ENCODE data around the gene DOCK10.
A peak's percentile ranks its signal among the peaks of the same experiment; 100 is the strongest.

Gene DOCK10

DNA sequence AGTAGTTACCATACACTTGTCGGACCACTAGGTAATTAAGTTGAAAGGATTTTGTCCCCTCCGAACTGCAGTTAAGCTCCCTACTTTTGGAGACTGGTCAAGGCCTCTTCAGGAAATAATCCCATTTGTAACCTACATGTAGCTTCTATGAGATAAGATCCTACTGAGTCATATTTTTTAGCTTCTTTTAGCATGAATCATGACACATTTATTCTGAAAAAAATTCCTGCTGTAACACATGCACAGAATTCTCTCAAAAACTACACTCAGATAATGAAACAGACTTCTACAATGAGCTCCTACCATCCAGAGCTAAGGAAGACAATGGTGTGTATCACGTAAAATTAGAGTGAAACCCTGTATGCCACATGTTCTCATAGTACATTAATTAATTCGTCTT lies 225.5 kb downstream of the DOCK10 start:
- peak; percentile 17 for DNase-seq

DNA sequence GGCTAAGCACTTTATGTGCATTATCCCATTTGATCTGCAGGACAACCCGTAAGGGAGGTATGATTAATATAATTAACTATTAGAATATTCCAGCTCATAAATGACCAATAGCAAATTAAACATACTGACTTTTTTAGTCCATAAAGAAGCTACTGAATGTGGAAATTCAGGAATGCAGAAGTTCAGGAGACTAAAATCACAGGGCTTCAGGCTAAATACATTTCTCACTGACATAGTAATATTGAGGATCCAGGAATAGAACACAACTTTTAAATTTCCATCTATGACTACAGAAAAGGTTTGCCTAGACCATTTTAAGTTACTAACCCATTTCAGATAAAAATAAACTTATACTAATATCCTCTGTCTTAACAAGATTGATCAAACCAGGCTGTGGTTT lies 228.7 kb downstream of the DOCK10 start:
- DNase-seq, result no peak

DNA sequence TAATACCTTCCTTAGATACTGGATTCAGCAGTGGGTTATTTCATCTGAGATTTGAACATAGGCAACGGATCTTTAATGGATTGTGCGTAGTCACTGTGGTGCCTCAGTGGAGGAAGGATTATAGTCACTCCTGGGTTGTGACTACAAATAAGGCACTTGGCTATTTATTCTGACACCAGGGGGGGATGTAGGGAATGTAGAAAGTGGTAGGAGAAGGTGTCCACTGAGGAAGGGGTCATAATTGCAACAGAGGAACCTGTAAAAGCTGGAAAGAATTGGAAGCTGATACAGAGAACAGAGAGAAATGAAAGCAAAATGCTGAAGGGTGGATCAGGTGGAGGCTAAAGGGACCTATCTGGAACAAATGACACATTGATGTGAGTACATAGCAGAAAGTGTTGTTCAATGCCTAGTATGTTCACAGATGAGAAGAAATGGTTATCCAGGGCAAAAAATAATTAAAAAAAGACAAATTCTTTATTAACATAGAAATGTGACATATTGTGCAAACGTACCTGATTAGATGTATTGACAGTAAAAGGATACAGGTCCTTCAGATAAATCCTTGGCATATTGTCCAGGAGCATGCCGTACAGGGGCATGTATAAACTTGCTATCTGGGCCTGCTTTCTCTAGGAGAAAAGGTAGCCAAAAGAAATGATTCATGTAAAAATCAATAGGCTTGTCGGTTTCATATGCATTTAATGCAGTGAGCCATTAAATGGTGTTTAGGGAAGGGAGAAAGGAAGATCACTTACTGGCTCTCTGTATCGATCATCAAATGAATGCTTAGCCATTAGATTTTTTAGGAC lies 234.9 kb downstream of the DOCK10 start:
- DNase-seq, result peak; percentile 14

DNA sequence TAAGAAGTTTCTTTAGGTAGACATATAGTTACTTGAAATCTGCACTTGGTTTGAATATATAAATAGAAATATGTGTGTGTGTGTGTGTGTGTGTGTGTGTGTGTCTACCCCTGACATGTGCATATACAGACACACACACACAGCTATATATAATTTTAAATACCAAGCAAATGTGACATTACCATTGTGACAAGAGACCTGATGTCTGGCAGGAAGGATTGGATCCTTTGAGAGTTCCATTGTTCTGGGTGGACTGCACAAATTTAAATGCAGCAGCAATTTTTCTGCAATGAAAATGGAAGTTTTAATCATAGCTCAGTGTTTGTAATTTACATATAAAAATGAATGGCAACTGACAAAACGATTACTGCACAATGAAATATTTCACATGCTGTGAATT lies 238.3 kb downstream of the DOCK10 start:
- no peak for DNase-seq

DNA sequence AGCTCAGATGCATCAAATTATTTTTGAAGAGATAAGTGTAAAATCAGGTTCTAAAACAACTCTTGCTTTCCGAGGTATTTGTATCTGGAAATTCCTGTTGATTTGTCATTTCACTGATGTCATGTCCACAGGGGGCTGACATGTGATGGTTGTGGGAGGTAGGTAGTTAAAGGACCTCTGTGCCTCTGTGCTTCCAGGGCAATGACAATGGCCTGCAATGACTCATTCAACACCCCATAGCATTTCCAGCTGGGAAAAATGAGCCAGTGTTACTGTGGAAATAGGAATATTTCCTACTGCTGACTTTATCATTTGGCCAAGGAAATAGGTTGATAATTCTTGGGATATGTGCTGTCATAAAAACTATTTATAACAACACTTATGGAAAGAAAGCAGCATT lies 239.9 kb downstream of the DOCK10 start:
- no peak for DNase-seq

DNA sequence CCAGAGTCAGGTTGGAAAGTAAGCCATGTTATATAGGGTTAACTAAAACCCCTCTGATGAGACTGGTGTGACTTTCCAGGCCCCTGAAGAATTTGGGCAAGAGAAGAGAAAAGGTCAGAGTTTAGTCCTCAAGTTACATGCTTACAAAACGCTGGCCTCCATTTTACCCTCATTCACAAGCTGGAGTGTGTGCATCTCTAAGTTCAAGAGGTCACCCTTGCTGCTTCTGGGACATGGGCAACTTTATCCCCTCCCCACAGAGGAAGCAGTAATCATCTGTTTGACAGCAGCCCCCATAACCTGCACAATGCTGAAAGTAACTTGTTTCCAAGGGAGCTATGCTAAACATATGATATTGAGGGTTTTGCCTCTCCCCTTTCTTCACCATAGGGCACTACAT lies 240.9 kb downstream of the DOCK10 start:
- no peak for DNase-seq

DNA sequence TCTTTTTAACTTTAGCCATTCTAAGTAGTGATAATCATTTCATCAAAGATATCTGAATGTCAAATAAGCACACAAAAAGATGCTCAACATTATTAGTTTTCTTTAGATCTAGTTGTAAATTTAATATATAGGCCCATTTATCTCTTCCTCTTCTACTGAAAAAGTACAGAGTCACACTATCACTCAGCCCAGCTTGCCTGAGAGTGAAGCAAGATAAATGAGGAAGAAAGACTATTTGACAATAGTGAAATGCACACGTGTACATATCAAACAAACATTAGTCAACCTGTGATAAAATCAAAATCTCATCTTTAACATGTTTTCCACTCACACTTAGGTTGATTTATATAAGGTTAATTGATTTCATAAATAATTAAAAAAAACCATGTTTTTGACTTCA lies 242.6 kb downstream of the DOCK10 start:
- peak; percentile 56 for DNase-seq

DNA sequence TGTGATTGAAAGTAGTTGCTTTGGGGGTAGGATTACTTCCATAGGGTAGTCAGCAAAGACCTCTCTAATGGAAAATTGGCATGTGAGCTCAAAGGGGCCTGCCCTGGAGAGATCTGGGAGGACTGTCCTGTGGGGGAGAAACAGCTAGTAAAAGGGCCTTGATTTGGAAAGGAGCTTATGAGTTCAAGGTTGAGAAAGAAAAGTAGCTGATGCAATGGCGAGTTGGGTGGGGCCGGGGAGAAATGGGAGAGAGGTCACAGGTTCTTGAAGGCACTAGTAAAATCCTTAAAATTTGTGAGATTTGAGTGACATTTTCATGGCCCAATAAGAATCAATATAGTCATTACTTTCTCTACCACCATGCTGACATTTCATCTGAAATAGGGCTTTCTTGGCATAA lies 244.1 kb downstream of the DOCK10 start:
- no peak for DNase-seq

DNA sequence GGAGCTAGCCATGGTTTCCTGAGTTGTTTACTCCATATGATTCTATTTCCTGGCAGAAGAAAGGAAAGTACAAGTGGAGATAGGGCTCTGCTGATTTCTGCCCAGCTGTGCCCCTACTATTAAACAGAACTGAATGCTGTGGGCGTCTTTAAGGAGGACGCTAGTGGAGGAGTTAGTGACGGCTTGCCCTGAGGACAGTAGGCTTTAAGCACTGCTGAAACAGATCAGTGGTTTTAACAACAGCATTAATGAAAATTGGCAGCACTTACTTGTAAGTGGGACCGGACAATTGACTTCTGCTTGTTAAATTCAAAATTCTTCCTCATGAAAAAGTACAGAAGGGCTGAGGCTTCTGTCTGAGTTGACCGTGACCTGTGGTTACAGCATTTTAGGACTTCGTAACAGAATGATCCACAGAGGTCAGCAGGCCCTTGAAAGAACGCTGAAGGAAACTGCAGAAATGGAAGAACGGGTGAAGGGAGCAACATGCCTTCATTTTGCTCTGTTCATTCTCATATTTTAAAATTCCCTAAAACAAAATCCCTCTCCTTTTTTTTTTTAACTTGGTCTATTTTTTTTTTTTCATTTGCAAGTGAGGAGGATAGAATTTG lies 245.5 kb downstream of the DOCK10 start:
- DNase-seq, result no peak

DNA sequence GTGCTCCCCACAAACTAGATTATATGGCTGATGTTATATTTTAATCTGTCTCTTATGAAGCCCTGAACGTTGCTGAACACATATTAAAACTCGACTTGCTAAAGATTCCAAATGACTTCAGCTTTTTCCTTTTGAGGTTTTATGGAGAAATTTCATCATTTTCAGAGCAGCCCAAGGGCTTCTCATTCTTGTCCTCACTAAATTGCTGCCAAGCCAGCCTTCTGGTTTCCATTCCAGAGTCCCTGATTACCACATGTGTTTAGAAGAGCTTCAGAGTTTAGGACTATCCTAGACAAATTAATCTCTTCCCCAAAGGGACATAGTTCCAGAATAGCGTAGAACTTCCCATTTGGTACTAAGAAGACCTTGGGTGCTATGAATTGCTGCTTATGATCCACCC lies 248.3 kb downstream of the DOCK10 start:
- no peak for DNase-seq

DNA sequence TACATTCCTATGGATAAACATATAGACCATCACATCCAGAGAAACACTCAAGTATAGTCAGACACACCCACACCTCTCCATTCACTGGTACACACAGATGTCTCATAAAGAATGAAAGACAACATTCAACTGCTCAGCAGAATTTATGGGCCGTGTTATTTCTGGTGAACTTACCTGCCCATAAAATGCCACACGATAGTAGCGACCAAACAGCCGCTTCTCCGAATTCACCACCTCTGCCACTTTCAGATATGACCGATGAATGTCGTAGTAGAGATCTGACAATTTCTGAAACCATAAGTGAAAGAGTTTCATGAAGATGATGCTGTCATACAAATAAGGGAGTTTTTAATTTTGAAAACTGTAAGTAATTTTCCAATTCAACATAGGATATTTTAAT lies 255.4 kb downstream of the DOCK10 start:
- DNase-seq, result no peak

DNA sequence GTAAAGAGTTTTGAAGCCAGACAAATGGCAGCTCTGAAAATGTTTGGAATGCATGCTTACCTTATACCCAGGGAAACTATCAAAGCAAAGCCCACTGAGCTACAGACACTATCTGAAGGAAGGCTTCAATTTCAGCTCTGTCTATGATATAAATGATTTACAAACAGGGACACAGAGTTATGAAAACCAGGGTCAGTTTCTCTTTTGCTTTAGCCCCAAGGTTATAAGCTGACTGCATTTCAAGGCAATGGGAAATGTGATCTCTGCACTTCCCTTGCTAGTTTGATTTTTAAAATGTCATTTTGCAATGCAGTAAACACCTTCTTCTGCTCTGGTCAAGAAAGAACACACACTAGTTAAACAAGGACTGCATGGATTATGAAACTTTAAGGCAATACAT lies 260.9 kb downstream of the DOCK10 start:
- DNase-seq, result no peak

DNA sequence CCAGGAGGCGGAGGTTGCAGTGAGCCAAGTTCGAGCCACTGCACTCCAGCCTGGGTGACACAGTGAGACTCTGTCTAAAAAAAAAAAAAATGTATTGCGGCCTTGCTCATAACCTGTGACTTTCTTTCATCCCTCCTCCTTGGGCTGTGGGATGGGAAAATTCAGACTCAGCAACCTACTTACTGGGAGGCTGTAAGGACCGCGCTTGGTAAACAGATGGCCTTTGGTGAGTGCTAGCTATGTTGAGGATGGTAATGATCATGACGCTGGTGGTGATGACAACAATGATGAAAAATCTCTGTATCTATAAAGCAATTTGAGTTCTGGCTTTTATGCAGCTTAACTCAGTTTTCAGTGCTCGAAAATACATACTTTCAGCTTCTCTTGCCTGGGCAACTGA lies 261.4 kb downstream of the DOCK10 start:
- DNase-seq, result no peak

DNA sequence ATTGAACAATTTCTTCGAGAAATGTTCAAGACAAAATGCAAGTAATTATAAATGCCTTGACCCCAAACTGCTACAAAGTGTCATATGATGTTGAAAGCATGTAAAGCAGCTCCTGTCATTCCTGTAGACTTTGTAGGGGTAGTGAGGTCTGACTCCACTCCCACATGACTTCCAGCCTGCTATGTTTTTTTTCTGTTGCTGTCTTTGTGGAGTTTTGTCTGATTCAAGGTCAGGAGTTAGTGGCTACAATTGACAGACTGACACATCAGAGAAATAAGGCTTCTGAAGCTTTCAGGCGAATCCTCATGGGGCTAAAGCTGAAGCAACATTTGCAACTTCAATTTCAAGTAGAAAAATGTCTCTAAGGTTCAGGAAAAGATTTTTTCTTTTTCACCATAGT lies 262.2 kb downstream of the DOCK10 start:
- no peak for DNase-seq

DNA sequence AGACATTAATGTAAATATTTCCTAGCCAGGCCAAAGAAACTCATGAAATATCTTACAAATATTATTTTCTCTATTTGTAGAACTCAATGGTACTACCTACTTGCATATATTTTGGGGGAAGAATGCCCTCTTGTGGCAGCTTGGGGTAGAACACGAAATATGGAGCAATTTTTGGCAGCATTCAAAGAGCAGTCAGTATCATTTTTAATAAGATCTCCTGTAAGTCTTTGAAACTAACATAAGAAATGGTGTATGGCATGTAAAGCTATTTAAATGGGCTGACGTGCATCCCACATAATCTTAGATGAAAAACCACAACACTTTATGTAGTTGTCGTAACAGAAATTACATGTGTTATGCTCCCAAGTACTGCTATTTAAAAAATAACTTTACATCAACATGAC lies 263.8 kb downstream of the DOCK10 start:
- DNase-seq, result peak; percentile 75

DNA sequence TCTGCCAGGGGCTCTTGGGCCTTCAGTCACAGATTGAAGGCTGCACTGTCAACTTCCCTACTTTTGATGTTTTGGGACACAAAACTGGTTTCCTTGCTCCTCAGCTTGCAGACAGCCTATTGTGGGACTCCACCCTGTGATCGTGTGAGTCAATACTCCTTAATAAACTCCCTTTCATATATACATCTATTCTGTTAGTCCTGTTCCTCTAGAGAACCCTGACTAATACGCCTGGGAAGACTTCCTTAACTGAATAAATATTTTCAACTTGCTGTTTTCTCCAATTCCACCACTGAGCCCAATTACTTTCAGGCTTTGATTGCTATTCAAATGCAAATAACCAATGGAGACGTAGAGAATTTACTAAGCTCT lies 264.7 kb downstream of the DOCK10 start:
- no peak for DNase-seq

DNA sequence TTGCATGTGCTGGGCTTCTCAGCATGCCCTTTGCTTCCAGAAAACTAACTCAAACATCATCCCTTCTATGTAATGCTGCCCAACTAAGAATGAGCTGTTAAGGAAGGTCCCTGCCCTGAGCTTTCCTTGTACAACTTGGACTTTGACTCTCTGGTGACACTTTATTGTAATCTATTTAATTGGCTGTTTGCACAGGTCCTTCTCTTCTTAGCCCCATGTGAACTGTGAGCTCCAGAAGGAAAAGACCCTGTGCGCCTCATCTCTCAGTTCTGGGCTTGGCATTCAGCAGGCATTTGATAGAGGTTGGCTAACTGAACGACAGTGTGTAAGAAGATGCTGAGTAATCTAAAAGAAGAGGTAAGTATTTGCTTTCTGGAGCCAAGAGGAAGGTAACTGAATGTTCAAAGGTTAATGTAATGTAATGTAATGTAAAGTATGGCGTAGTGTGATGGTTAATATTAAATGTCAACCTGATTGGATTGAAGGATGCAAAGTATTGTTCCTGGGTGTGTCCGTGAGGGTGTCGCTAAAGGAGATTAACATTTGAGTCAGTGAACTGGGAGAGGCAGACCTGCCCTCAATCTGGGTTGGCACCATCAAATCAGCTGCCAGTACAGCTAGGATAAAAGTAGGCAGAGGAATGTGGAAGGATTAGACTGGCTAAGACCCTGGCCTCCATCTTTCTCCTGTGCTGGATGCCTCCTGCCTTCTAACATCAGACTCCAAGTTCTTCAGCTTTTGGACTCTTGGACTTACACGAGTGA lies 265.3 kb downstream of the DOCK10 start:
- DNase-seq, result no peak

DNA sequence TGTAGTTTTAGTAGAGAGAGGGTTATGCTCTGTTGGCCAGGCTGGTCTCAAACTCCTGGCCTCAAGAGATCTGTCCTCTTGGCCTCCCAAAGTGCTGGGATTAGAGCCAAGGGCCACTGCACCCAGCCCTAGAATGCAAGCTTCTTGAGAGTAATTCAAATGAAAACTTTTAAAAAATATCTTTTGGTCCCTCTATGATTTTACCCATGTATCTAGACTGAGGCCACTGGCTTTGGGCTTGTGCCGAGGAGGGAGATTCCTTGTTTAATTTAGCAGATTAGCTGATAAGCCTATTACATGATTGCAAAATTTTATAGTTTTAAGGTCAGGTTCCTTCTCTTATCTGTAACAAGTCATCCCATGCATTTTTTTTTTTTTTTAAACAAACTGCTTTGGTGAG lies 266.6 kb downstream of the DOCK10 start:
- DNase-seq, result no peak

DNA sequence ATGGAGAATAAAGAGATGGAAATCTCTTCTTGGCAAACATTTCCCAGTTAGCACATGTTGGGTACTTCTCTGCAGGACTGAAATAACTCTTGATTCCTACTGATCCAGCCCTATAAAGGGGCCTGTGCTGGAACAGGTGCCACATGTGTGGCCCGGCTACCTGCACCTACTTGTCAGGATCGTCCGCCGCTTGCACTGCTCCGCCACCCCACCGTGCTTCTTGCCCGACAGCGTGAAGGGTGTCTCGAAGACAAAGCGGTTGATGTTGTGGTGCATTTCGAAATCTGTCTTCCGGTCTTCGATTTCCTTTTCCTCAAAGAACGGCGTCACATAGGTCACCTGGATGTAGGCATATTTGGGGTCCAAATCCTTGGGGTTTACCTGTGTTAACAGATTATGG lies 267.5 kb downstream of the DOCK10 start:
- DNase-seq, result no peak

DNA sequence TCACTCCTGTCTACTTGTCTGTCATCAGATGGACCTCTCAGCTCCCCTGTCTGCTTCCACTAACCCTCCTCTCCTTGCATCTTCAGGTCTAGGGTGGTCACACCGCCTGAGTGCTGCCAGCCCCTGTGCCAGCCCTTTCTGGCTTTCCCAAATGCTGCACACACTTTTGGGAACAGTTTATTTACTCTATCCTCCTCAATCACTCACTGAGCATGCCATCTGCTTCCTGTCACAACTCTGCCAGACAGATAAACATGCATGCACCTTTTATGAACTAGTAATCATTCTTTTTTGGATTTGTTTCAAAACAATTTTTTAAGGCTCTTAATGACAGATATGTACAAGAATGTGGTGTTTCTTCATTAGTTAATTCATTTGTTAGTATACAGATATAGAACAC lies 269.8 kb downstream of the DOCK10 start:
- no peak for DNase-seq

DNA sequence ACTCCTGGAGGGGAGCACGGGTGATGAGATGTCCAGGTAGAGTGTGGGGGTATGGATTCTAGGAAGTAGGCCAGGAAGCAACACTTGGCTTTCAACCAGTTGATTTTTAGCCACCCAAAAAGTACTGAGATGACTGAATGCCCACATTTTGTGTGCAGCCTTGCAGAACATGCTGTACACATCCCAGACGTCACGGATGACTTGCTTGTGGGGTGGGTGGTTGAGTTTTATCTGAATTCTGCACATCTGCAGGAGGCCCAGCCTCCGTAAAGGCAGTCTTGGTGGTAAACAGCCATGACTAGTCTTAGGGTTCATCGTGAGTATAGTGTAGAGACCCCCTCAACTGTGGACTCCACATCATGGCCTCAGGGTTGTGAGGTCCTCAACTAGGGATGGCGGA lies 272.8 kb downstream of the DOCK10 start:
- no peak for DNase-seq

DNA sequence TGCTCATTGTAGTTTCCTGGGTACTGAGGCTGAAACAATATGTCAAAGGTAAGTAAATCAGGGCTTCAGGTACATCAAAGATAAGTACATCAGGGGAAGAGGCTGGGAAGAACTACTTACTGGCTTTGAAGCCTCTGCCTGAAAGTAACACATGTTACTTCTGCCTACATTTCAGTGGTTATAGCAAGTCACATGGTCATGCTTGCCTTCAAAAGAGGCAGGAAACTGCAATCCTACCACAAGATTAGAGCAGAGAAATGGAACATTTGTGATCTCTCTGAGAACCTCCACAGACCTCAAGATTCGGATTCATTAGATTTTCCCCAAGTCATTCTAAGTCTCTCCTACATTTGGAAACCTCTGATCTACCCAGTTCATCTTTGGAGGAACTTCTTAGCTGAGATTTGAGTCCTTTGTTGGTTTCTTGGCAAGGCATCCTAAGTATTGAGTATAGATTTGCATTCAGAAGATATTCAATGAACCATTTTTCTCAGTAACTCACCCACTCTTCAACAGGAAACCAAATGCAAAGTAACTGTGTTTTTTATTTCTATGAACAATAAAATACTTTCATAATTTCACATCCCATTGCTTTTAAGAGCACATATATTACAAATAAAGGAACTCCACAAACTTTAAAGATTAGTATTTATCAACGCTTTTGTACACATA lies 277.6 kb downstream of the DOCK10 start:
- no peak for DNase-seq

DNA sequence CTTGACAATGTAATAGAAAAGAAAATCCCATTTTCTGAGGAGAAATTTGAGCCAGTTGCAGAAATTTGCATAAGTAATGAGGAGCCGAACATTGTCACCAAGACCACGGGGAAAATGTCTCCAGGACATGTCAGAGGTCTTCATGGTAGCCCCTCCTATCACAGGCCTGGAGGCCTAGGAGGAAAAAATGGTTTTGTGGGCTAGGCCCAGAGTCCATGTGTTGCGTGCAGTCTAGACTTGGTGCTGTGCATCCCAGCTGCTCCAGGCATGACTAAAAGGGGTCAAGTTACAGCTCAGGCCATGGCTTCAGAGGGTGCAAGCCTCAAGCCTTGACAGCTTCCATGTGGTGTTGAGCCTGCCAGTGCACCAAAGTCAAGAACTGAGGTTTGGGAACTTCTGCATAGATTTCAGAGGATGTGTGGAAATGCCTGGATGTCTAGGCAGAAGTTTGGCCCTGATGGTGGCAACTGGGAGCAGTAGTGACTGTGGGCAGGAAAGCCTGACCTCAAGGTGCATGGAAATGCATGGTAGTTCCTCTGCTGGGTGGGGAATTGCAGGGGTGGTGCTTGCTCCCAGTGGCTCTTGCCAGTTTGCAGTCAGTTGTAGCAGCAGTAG lies 284.2 kb downstream of the DOCK10 start:
- DNase-seq, result no peak
